Dermis blood vessel endothelial cell (primary cell): Measurements from ENCODE around the gene SFMBT1. TPM values are rescaled to one million over a fixed set of nuclear protein-coding genes. Genes with fewer than 3 reads are reported as not detected.
"Not testable (repeated sequence)": the region's sequence is repeated elsewhere in the genome, so short reads cannot be mapped to it uniquely, and the experiment has no call there.

ENCODE experiments used
- DNase-seq: peaks from one replicate; pipeline ENCODE4 v3.0.0; 2010
- total RNA-seq: library from RNA; depleted of rRNA; stranded (reverse); fragments of >200 nt; gene quantifications from 2 replicates; pipeline ENCODE4 v1.2.3, GENCODE V29; 2014

Gene SFMBT1
- total RNA-seq, 1 donor from 2014 or later: 3.9 TPM

GRCh38 chr3:53073553-53074365 is 27.9 kb upstream of the SFMBT1 start:
- no peak for DNase-seq

DNA sequence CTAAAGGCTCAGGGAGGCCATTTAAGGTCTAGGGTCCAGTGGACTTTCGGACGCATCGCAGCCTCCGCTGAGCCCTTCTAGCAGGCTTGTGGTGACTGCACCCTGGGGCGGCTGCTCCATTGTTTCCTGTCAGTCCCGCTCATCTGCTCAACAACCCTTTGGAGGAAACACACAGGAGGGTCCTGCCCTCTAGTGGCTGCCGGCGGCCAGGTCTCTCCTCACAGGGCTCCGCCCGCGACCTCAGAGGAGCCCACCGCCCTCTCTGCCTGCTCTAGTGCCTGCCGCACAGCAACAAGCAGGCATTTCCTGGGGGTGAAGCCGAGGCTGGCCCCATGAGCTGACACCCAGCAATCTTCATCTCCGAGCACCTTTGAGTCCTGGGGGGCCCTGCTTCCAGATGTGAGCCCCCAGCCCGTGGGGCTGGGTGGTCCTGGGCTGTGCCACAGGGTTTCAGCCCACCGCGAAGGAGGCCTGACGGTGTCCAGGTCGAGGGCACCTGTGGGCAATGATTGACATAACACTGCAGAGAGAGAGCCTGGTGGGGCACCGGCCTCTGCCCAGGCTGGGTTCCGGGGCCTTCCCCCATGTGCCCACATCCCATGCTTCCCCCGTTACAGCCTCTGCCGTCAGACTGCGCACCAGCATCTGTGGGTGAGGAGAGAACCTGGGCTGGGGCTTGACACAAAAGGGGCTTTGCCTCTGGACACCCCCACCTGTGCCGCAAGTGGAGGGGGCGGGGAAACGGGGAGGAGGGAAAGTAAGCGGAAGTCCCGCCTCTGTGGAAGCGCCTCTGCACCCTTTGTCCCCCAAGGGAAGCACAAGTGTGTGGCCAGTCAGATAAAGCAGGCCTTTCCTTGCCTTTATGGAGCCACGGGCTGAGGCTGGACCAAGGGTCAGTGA is 27.0 kb upstream of the SFMBT1 start:
- peak; percentile 86 for DNase-seq

DNA sequence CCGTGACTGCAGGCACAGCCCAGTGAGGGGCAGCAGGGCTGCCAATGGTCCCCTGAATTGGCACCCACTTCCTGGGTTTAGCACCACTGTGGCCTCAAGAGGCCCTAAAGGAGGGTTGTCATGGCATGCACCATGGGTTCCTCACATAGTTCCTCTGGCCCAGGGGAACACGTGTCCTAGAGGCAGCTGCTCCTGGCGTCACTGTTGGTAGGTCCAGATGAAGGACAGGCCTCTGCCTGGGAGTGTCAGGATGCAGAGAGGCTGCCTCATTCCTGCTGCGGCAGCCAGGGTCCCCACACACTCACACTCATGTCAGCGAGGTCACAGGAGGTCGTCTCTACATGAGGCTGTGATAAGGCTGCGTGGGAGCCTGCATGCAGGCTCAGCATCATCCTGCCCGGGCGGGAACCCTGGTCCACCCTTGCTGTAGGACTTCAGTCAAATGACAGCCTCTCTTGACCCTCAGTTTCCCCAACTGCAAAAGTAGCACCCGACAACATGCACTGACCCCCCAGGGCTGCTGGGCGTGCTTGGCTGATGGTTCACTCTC is 26.1 kb upstream of the SFMBT1 start:
- no peak for DNase-seq

DNA sequence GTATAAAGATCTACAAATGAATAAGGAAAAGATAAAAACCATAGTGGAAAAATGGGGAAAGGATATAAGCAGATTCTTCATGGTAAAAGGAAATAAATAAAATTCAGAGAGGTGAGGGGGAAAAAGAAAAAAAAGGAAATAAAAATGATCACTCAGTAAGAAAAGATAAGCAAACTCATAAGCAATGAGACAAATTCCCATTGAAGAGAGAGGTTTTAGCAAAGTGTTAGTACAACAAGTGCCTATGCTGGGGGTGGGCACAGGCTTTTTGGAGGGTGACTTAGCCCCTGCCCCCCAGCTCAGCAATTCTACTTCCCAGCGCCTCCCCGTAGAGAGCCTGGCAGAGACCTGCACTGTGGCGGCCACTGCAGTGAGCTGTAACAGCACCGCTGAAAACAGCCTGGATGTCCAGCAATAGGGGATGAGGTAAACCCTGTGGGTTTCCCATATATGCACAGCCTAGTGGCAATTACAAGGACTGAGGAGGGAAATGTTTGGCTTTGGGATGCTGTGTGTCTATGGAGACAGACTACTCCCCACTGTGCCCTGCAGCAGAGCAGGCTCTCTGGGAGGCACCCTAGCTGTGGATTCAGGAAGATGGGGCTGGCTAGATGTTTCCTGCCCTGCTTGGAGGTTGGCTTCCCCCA is 23.7 kb upstream of the SFMBT1 start:
- no peak for DNase-seq

DNA sequence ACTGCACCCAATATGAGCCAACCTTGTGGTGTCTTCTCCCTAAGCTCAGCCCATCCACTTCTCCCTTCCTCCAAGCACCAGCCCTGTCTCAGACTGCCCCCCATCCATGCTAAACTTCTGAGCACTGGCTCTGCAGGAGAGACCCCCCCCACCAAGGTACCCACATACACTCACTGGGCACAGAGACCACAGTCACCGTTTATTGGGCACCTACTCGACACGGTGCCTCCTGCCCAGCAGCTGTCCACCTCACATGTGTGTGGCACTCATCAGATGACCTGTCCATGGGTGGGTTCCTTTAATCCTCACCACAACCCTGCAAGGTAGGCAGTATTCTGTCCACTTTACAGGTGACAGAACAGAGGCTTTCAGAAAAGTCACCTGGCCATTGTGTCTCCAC is 22.3 kb upstream of the SFMBT1 start:
- DNase-seq: no peak

DNA sequence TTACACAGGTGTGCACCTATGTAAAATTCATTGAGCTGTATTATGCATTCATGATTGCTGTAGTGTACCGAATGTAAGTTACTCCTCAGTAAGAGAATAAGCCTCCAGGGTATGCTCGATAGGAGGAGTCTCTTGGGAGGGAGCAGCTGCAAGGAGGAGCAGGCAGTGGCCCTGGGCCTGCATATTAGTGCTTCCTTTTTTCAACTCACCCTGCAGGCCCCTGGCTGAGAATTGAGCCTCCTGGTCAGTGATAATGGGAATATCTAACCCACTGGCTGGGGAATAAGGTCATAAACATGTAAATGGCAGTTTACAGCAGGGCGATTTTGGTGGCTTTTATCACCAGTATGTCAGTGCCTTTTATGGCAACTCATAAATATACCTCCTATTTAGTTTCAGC is 21.7 kb upstream of the SFMBT1 start:
- DNase-seq: no peak

DNA sequence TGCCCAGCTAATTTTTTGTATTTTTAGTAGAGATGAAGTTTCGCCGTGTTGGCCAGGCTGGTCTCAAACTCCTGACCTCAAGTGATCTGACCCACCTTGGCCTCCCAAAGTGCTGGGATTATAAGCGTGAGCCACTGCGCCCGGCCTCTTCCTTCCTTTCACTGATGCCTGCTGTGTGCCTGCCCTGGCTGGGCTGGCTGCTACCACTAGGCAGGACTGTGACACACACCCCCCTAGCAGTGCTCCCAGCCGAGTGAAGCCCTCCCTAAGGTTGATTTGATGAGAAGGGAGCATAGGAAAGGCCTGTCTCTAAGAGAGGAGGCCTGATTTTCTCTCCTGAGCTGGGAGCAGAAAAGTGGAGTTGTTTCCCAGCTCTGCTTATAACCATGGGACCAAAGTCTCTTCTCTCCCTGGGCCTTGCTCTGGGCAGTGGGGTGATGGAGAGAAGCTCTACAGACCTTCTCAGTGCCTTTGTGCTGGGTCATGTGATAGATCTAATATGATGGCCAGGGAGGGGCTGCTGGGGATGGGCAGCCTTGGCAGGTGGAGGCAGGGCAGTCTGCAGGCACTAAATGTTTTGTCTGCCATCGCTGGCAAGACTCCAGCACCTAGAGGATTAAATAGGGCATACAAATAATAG is 20.1 kb upstream of the SFMBT1 start:
- DNase-seq: no peak

GRCh38 chr3:53062905-53063304 is 17.0 kb upstream of the SFMBT1 start:
- DNase-seq: no peak

GRCh38 chr3:53056442-53056841 is 10.6 kb upstream of the SFMBT1 start:
- DNase-seq: peak; percentile 38

- not testable (repeated sequence) for DNase-seq
Measured at GRCh38 chr3:53054233-53054632, 8.4 kb upstream of the SFMBT1 start.

GRCh38 chr3:53051929-53052328 is 6.1 kb upstream of the SFMBT1 start:
- DNase-seq: no peak

DNA sequence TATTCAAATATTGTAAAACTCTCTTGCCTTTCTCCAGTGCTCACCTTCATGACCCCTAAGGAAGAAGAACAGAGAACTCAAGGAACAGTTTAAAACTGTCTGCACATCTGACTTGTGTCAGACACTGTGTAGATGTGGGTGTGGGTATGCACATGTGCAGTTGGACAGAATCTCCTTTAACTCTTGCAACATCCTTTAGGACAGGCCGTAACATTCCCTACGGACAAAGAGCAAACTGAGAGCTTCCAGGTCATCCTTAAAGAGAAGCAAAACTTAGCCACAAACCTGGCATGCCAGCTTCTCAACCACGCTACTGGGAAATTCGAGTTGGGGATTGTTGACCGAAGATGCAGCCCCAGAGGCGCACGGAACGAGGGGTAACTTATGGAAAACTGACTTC is 4.1 kb upstream of the SFMBT1 start:
- DNase-seq: no peak

DNA sequence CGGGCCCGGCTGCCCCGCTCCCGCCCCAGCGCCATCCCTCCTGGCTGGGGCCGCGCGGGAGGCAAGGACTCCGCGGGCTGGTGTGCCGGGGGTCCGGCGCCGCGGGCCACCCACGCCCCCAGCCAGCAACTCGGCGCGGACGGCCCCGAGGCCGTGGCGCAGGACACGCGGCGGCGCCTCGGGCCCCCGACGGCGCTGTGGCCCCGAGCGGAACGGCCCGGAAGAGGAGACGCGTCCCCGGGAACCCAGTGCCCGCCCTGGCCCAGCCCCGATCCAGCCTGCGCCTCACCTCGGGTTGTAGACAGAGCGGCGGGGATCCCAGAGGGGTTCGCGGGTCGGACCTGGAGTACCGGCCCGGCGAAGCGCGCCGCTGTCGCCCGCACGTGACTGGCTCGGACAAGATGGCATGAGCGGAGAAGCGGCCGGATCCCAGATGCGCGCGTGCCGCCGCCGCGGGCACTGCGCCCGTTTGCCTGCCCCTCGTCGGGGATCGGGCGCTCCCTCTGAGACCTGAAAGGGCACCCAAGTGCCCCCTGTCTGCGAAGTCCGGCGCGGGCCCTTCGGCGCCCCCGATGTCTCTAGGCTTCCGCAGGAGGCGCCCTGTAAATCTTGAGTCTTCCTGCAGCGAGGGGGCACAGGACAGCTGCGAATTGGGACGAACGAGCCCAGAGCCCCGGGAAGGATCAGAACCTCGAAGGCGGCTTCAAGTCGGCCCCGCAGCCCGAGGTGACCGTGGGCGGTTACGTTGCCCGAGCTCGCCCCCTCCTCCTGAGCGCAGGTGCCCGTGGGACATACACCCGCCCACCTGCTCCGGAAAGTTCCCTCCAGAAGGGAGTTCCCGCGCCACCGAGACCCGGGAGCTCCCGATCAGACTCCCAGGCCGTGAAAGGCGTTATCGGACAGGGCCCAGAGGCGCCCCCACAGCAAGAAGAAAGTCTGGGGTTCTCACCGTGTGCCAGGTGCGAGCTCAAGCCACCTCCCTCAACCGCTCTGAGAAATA is 598 bp upstream of the SFMBT1 start:
- peak; percentile 41 for DNase-seq

DNA sequence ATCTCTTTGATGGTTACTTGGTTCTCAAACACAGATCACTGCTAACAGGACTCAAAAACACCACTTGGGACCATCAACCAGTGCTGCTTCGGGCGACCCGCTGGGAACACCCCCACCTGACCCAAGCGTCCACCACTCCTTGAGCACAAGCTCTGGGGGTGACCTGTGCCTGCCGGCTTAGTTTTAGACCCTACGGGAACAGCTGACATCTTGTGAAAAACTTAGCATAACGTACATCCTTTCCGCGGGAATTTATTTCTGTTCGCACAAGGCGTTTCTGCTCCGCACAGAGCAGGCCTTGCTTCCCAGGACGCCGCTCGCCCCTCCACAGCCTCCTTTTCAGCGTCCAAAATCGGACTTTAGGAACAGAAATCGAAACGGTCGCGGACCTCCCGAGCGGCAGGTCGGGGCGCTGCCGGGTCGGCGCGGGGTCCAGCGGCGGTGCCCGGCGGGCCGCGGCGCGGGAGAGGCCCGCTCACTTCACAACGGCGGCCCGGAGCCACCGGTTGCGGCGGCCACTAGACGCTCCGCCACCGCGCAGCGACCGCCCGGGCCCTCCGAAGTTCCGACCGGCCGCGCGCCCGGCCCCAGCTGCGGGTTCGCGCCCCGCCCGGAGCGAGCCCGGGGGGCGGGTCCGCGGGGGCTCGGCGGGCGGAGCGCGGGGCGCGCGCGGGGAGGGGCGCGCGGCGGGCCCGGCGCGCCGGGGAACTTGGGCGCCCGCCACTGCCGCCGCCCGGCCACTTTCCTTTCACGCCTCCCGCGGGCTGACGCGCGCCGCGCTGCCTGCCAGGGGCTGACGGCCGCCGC is 959 bp downstream of the SFMBT1 start:
- peak; percentile 54 for DNase-seq

DNA sequence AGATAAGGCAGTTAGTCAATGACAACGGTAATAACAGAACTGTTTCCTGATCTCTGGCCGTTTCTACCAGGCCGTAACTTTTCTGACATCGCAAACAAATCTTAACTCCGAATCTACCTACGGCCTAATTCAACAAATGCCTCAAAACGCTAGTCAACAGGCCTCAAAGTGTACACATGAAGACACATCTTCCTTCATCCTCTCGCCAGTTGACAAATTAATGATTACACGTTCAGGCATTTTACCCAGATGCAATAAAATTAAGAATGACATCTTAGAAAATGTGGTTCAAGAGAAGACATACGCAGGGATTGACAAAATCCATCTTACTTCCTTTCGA is 1.5 kb downstream of the SFMBT1 start:
- no peak for DNase-seq

- DNase-seq: no peak
Measured at GRCh38 chr3:53043738-53044137, 2.1 kb downstream of the SFMBT1 start.

GRCh38 chr3:53042651-53043050 is 3.2 kb downstream of the SFMBT1 start:
- DNase-seq: no peak

- no peak for DNase-seq
Measured at GRCh38 chr3:53040351-53040820, 5.5 kb downstream of the SFMBT1 start.

DNA sequence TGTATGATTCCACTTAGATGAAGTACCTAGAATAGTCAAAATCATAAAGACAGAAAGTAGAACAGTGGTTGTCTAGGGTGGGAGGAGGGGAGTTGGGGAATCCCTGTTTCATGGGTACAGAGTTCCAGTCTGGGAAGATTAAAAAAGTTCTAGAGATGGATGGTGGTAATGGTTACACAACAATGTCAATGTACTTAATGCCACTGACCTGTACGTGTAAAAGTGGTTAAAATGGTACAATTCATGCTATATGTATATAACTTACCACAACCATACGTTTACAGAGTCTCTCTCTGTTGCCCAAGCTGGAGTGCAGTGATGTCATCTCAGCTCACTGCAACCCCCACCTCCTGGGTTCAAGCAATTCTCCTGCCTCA is 6.5 kb downstream of the SFMBT1 start:
- DNase-seq: no peak

- no peak for DNase-seq
Measured at GRCh38 chr3:53038679-53039375, 7.0 kb downstream of the SFMBT1 start.
